HG03354 (cell line): ENCODE data around the gene CFAP65.

Source experiments
- ATAC-seq: cut with Tn5 transposase; IDR thresholded peaks from one replicate; pipeline ENCODE4 v1.9.1; 2021; ENCODE audit warnings: mild to moderate bottlenecking; ENCODE audit not compliant: unreplicated experiment, poor library complexity, severe bottlenecking

Gene CFAP65

DNA sequence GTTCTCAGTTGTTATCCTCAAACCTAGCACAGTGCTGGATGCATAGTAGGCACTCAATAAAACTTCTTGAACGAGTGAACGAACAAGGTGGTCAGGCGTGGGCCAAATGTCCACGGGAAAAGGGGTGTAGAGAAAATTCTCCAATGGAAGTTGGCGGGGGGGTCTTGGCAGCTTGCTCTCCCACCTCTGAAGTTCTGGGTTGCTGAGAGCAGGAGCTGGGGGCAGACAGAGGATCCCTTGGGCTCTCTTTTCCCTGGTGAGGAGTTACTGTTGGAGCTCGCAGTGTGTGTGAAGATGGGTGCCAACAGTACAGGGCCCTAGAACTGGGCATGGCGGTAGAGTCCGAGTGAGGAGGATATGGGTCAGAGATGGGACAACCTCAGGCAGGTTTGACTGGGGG is 45.8 kb downstream of the CFAP65 start:
- no peak for ATAC-seq

DNA sequence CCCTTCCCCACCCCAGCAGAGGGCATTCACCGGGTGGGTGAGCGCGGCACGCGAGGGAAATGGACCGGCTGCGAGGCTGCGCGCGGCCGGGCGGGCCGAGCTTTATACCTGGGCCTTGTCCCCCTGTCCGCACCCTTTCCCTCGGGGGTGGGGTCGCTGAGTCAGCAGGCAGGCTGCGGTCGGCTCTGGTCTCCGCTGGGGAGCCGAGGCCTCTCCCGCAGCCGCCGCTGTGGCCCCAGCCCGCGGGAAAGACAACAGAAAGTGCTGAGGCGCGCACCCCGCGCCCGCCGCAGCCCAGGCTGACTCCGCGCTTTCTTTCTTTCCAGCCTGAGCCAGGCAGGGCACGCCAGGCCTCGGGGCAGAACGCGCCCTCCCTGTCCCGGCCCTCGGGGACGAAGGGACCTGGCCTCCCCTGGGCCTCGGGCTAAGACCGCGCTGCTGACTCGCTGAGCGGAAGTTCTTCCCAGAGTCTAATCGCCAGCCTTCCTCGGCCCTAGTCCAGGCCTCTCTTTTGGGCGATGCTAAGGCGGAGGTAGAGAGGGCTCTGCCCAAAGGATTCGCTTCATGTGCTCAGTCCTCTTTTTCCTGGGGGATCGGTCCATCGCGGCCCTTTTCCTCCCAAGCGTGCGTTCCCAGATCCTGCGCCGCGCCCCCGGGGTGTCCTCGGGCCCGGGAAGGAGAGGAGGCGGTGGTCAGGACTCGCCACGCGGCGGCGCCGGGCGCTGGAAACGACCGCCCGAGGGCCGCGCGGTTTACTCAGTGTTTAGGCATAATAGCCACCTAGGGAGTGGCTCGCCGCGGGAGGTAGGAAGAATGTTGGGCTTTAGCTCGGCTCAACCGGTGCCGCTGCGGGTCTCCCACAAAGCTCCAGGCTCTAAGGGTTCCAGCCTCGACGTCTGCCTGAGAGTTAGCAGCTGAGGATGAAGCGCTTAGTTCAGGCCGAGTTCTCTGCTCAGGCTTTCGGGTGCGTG is 47.7 kb downstream of the CFAP65 start, which contains the start of gene CRYBA2:
CRYBA2 (minus strand) TSS at position 78 of the 971 bp plus-strand sequence. CDS start 246 bp downstream, outside the sequence.
- no peak for ATAC-seq

DNA sequence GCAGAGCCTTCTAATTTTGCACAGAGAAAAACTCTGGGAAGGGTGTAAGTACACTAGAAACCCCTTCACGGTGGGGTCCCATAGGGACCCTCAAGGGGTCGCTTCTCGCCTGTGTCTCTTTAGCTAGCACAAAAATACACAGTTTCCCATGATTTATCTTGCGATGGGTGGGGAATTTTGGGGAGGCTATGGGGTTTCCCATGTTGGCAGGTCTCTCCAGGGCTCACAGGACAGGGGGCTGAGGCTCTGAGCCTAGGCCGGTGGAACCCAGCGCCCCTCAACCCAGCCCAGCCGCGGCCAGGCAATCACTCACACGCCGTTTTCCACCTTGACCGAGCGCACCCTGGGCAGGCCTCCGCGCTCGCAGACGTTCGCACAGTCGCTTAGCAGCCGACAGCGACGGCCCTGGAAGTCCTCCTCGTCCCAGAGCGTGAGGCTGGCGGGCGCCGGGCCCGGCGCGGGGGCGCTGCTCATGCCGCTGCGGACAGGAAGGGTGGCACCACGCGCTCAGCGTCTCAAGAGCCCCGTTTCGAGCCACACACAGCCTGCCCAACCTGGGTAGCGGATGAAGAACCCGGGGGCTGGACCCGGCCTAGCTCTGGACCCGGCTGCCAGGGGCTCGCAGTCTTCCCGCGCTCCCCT is 48.5 kb downstream of the CFAP65 start:
- ATAC-seq = no peak

DNA sequence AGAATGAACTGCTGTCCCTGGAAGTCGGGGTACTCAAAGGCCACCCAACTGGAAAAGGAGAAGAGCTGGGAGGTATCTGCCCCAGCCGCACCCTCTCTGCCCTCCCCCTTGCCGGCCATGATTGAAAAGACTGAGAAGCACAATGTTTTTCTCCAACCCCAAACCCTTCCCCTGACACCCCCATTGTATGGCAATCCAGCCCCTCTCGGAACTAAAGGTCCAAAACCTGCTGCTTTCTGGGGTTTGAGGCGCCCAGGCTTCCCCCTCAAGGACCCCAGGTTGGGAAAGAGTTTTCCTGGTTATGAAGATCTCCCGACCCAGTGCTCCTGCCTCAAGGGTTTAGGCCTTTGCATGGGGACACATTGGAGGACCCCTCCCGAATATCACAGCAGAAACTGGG is 49.1 kb downstream of the CFAP65 start:
- no peak for ATAC-seq

DNA sequence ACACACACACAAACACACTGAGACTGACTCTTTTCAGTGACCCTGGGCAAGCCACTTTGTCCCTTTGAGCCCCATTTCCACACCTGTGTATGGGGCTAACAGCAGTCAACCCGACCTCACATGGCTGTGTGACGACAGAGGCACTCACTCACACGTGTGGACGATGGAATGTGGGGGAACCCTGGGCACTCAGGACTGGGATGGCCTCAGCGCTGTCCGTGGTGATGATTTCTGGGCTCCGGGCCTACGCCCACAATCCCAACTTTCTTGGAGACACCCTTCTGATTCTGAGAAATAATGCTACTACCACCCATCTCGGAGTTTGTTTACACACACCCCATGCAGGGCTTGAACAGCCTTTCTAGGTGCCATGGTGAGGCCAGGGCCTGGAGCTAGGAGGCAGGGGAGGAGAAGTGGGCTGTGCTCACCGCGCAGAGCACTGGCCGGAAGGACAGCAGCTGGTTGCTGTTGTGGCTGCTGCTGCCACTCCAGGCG is 49.6 kb downstream of the CFAP65 start:
- no peak for ATAC-seq

DNA sequence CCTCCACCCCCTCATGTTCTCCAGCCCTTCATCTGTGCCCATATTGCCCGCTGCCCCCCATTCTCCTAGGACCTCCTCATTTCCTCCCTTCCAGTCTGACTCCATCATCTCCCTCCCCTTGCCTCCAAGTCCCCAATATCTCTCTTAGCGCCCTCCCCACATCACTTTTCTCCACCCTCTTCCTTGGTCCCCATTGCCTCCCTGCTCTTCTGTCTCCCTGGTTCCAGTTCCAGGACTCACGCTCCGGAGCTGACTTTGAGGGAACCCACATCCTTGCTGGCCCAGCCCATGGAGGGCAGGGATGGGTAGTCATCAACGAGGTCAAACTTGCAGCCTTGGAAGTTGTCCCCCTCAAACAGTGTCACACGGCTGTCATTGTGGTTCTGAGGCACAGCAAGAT is 50.7 kb downstream of the CFAP65 start:
- no peak for ATAC-seq

DNA sequence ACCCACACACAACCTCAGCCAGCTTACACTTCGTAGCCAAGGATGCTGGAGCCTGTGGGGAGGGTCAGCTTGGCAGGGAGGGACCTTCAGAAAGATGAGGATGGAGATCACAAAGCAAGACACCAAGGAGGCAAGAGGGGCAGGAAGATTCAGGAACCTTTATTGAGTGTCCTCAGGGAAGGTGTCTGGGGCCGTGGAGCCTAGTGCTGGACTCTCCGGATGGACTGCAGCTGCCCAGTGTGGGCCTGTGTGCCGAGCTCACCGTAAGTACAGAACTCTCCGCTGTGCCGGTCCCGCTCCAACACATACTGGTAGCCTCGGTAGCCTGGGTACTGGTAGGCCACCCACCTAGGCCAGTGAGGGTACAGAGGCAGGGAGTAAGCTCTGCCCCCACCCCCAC is 51.3 kb downstream of the CFAP65 start:
- ATAC-seq = no peak

DNA sequence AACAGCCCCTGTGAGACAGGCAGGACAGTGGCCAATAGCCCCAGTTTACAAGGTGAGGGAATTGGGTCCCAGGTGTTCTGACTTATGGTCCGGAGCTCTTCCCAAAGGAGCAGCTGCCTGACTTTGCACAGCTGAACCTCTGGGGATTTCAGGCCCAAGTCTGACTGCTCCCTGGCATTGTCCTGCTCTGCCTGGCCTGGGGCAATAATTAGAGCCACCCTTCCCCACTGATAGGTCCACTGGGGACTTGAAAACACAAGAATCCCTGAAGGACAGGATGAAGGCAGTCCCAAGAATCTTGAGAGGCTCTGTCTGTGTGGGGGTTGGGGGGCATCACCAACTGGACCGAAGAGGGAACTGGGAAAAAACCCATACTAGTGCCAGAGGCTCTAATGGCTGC is 52.7 kb downstream of the CFAP65 start:
- no peak for ATAC-seq

DNA sequence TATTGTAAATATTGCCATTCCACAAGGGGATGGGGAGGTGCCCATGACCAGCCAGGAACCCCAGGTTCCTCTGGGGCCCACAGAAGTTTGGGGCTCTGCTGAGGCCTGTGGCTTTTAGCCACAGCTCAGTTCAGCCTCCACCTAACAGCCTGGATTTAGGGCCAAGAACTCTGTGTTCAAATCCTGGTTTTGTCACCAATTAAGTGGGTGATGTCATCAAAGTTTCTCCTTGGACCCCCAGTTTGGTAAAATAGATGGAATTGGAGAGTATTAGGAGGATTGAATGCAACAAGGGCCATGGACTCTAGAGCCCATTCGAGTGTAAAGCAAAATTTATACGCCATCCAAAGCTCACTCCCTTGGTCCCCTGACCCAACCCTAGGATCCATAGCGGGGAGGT is 53.2 kb downstream of the CFAP65 start:
- no peak for ATAC-seq

DNA sequence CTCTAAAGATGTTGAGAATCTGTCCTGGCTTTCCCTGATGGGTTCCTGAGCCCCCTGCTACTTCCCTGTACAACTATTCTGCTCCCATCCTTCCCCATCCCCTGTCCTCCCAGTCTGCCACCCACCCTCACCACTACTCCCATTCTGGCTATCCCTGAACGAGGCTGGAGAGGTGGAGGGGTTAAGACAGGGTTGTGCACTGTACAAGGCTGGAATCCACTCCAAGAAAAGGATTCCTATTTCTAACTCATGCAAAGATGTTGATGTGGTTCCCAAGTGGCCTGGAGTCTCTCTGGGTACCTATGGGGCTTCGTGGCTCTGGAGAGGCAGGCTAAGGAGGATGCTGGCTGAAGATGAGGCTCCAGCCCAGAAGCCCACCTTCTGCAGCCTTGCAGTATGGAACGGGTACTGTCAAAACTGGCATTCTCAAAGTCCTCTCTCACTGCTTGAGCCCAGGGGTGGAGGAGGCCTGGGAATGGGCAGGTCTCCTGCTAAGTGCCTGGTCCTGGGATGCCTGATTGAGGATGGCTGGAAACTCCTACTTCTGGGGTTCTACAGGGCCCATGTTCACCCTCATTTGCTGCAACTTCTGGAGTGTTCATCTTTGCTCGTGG is 55.1 kb downstream of the CFAP65 start:
- no peak for ATAC-seq

DNA sequence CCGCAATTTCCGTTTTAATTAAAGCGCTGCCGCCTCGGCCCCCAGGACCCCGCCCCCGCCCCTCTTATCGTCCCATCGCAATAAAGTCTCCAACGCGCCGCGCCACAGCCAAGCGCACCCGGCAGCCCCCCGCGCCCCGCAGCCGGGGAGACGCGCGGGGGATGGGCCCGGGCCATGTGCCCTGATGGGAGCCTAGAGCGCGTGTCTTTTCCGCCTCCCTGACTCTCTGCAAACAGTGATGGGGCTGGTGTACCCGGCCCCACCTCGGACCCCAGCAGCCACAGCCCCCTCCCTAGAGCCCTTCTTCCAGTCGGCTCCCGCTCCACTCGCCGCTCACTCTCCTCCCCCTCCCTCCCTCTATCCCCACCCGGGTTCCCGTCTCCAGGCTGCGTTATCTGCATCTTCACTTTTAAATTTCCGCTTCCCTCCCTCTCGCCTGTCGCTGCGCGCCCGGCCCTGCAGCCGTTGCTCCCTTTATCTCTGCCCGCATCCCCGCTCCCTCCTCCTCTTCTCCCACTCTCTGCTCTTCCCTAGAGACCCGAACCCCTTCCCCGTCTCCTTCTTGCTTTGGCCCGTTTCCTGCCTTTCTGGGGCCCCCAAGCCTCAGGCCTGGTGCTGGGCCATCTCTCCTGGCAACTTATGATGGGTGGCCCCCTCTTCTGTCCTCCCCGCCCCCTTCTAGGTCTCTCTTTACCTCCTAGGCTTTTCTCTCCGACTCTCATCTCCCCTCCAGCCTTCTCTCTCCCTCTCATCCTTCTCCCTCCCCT is 55.8 kb downstream of the CFAP65 start:
- no peak for ATAC-seq

DNA sequence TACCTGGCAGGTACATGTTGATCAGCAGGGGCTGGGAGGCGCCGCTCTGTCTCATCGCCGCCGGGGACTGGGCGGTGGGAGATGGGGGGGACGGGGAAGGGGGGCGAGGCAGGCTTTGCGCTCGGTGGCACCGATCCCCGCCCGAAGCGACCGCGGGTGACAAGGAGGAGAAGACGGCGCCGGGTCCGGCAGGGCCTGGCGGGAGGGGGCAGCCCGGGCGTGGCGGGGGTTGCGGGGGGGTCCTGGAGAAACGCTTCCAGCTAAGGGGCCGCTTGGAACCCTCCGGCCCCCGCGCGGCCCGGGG is 56.3 kb downstream of the CFAP65 start, which contains the start of gene FEV:
FEV (minus strand) TSS at position 164 of the 304 bp plus-strand sequence; CDS start at position 55, 109 bp downstream.
- no peak for ATAC-seq

DNA sequence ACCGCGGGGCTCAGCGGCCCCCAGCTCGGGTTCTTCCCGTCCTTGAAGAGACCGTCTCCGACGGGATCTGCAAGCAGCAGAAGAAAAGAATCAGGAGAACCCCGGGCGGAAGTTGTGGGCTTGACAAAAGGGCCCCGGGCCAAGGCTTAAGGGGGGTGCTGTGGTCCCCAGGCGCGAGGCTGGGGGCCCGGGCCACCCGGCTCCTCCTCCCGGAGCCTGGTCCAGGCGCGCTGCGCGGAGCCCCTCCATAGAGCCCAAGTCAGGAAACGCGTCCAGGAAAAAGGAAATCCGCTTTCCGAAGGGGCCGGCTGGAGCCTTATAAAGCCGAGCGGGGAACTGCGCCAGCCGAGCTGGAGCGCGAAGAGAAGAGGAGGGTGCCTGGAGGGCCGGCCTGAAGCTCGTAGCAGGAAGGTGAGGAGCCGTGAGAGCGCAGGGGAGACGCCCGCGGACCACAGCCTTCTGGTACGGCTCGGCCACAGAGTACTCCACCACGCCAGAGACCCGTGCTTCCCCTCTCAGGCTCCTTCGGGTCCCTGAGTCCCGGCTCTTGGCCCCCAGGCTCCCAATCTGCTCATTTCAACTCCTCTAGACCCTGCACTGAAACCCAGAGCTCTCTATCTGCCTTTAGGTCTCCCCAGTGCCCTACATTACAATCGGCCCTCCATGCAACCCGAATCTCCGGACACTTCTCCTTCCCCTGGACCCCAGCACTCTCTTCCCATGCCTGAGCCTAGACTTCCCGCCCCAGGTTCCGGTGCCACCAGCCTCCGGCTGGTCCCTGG is 56.9 kb downstream of the CFAP65 start:
- ATAC-seq = no peak

DNA sequence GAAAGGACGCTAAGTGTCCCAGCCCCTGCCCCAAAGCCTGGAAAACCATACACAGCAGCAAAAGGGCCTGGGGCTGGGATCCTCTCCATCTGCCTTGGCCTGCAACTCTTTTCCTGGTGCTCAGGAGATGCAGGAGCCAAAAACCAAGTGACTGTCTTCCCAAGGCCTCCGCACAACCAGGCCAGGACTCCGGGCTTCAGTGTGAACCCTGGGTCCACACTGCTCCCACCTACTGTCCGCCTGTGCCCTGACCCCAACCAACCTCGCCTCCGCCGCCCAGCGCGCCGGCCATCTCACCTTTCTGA is 57.4 kb downstream of the CFAP65 start:
- no peak for ATAC-seq

DNA sequence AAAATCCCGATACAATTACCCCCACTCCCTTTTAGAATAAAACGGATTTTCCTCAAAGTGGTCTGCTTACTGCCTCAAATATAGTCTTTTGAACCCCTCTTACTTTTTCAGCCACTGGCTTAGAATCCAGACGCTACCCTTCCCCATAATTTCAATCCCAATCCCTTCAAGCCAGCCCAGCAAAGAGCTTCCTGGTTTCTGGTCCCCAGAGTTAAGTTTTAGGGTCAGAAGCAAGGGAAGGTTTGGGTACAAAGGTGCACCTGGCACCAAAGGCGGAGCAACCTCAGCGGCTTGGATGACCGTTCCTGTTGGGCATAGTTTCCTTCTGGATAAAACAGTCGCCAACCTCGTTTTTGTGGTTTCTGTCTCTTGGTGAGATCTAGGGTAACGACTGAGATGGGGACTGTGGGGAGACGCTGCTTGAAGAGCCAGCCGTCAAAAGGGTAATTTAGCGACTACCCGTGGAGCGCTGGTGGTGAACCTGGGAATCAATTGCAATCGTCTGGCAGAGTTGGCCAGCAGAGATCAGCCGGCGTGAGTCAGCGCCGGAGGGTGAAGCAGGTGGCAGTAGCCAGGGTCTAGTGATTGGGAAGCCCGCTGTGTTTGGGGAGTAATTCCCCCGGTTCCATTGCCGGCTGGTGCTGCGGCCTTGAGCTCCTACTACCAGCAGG is 57.9 kb downstream of the CFAP65 start:
- ATAC-seq = no peak

DNA sequence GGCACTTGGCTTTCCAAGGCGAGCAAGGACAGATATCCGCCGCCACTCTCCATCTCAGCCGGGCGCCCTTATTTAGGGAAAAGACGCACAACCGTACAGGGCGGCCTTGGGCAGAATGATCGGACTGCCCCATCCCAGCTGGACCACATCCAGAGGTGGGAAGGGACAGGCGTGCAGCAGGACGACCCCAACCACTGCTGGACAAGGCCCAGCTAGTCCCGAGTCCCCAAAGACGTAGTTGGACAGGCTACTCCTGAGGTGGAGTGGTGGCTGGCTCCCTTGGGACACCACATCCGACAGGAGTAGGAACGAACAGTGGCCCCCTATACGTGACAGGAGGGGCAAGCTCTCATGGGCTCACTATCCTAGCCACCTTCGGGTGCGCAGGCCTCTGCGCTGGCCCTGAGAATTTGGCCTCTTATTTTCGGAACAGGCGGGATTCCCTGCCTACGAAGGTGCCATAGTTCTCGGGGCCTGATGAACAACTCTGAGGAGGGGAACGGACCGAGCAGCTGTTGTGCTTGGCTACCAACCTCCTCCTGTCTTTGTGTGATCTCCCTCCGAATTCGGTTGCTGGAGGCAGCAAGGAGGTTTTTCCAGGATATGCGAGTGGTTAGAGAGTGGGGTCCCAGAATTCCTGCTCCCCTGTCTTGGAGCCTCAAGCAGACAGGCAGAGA is 58.6 kb downstream of the CFAP65 start:
- ATAC-seq = no peak

DNA sequence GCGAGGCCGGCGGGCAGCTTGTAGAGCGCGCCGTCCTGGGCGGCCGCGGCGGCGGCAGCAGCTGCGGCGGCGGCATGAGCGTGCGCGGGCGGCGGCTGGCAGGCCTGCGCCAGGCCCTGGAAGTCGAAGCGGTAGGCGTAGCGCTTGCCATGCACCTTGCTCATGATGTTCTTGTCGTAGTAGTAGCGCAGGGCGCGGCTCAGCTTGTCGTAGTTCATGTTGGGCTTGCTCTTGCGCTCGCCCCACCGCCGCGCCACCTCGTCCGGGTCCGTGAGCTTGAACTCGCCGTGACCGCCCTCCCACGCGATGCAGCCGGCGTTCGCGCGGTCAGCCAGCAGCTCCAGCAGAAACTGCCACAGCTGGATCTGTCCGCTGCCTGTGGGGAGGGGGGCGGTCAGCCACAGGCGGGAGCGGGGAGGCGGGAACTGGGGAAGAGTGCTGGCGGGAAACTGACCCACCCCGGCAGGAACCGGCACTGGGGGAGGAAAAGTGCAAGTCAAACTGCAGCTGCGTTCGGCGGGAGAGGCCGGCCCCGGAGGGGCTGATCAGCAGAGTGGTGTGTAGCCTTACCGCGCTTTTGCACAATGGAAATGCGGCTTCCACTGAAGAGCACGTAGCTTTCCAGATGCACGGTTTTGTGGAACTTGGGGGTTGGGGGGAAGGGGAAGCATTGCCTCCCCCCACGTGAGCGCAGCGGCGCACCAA is 59.3 kb downstream of the CFAP65 start:
- ATAC-seq = no peak
